Neural progenitor cell (in vitro differentiated cells): Measurements from ENCODE around the gene PCSK2.

ENCODE experiments used
- EZH2phosphoT487 ChIP-seq: fragments of 200-600 bp; sonication (generic); IDR thresholded peaks from 2 replicates; pipeline ENCODE4 v1.6.1; 2017; ENCODE audit warnings: antibody characterized with exemption
- TF ChIP-seq, protein P1 (sequence below): fragments of 200-600 bp; sonication (generic); IDR thresholded peaks from 2 replicates; pipeline ENCODE4 v1.5.1; 2017; ENCODE audit warnings: antibody characterized with exemption, mild to moderate bottlenecking

DNA sequence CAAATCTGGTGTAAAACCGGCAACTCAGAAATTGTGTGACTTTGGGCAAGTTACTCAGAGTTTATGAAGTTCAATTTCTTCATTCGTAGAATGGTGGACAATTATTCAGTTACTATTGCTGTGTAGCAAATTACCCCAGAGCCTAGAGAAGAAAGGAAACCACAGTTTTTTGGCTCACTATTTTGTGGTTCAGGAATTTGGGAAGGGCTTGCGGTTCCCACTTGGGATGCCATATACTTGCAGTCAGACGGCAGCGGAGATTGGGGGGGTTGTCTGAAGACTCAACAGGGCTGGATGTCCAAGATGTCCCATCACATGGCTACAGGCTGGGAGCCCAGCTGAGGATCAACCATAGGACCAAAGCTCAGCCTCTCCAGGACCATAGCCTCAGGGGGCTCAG, 108.1 kb downstream of the PCSK2 start:
- TF ChIP-seq, protein P1, sequence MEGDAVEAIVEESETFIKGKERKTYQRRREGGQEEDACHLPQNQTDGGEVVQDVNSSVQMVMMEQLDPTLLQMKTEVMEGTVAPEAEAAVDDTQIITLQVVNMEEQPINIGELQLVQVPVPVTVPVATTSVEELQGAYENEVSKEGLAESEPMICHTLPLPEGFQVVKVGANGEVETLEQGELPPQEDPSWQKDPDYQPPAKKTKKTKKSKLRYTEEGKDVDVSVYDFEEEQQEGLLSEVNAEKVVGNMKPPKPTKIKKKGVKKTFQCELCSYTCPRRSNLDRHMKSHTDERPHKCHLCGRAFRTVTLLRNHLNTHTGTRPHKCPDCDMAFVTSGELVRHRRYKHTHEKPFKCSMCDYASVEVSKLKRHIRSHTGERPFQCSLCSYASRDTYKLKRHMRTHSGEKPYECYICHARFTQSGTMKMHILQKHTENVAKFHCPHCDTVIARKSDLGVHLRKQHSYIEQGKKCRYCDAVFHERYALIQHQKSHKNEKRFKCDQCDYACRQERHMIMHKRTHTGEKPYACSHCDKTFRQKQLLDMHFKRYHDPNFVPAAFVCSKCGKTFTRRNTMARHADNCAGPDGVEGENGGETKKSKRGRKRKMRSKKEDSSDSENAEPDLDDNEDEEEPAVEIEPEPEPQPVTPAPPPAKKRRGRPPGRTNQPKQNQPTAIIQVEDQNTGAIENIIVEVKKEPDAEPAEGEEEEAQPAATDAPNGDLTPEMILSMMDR = no peak
- TF ChIP-seq EZH2phosphoT487 = no peak
